Keratinocyte (primary cell): Measurements from ENCODE around the gene KCNN3. TPM values are rescaled to one million over a fixed set of nuclear protein-coding genes. Genes with fewer than 3 reads are reported as not detected.

Experiments used
- DNase-seq: peaks from one replicate; pipeline ENCODE4 v3.0.0-alpha.2; 2011; ENCODE audit warnings: low read depth, missing footprints, low spot score
- FAIRE-seq: peaks from 2 replicates; lab custom pipeline; 2011; peaks lifted over from hg19 to GRCh38; lab: Jason Lieb, UNC
- H2AFZ ChIP-seq: 2 replicates; pipeline ENCODE4 v1.6.0; 2012; ENCODE audit warnings: low read length, control low read depth, inconsistent platforms; ENCODE audit not compliant: control insufficient read depth
- H3K27ac ChIP-seq: 2 replicates; pipeline ENCODE4 v1.5.1; 2011; ENCODE audit warnings: low read length; ENCODE audit not compliant: control insufficient read depth, insufficient read depth
- H3K27me3 ChIP-seq: 3 replicates; pipeline ENCODE4 v1.6.0; 2011; ENCODE audit warnings: low read length; ENCODE audit not compliant: control insufficient read depth, insufficient read depth; ENCODE audit errors: extremely low read depth
- H3K36me3 ChIP-seq, 2 experiments: 2 replicates in 1 of 2; 3 replicates in 1 of 2; pipeline ENCODE4 v1.5.1; 2011; ENCODE audit warnings: low read length in 2 of 2, mild to moderate bottlenecking in 1 of 2; ENCODE audit not compliant: control insufficient read depth in 2 of 2, insufficient read depth in 2 of 2; ENCODE audit errors: extremely low read depth in 1 of 2
- H3K4me1 ChIP-seq: 3 replicates; pipeline ENCODE4 v1.5.1; 2011; ENCODE audit warnings: low read length; ENCODE audit not compliant: control insufficient read depth, insufficient read depth; ENCODE audit errors: extremely low read depth
- H3K4me2 ChIP-seq: 3 replicates; pipeline ENCODE4 v1.6.0; 2011; ENCODE audit warnings: low read depth, low read length; ENCODE audit not compliant: control insufficient read depth, insufficient read depth; ENCODE audit errors: extremely low read depth
- H3K4me3 ChIP-seq, 3 experiments: fragments of 200-600 bp in 1 of 3; sonication (generic) in 1 of 3; 2 replicates in 2 of 3; 3 replicates in 1 of 3; pipeline ENCODE4 v1.5.1; 2011 to 2016; ENCODE audit warnings: low read length in 3 of 3, mild to moderate bottlenecking in 3 of 3, control low read depth in 2 of 3, inconsistent platforms in 1 of 3, low read depth in 1 of 3, mixed read lengths in 1 of 3, mixed run types in 1 of 3, moderate library complexity in 1 of 3; ENCODE audit not compliant: control insufficient read depth in 2 of 3, insufficient read depth in 2 of 3; ENCODE audit errors: extremely low read depth in 1 of 3
- H3K79me2 ChIP-seq: 2 replicates; pipeline ENCODE4 v1.6.0; 2012; ENCODE audit warnings: low read length; ENCODE audit not compliant: control insufficient read depth, insufficient read depth
- H3K9ac ChIP-seq: 3 replicates; pipeline ENCODE4 v1.6.0; 2011; ENCODE audit warnings: low read length; ENCODE audit not compliant: control insufficient read depth, insufficient read depth; ENCODE audit errors: extremely low read depth
- H3K9me1 ChIP-seq: 3 replicates; pipeline ENCODE4 v1.6.0; 2011; ENCODE audit warnings: low read length; ENCODE audit not compliant: control insufficient read depth, insufficient read depth; ENCODE audit errors: extremely low read depth
- H3K9me3 ChIP-seq: 2 replicates; pipeline ENCODE4 v1.5.1; 2012; ENCODE audit warnings: low read depth, low read length; ENCODE audit not compliant: control insufficient read depth
- H4K20me1 ChIP-seq: 3 replicates; pipeline ENCODE4 v1.6.0; 2011; ENCODE audit warnings: low read length; ENCODE audit not compliant: control insufficient read depth, insufficient read depth; ENCODE audit errors: extremely low read depth
- CTCF ChIP-seq, 3 experiments: IDR thresholded peaks in 1 of 3; conservative IDR thresholded peaks in 1 of 3; optimal IDR thresholded peaks in 1 of 3; 2 replicates in 2 of 3; 3 replicates in 1 of 3; pipeline versions ENCODE3 to v1.5.1; 2011; ENCODE audit warnings: low read length in 3 of 3, mild to moderate bottlenecking in 3 of 3, moderate library complexity in 2 of 3, control low read depth in 1 of 3, inconsistent platforms in 1 of 3; ENCODE audit not compliant: insufficient read depth in 2 of 3; ENCODE audit errors: extremely low read depth in 1 of 3
- EZH2 ChIP-seq: IDR thresholded peaks from one replicate; pipeline ENCODE4 v1.6.1; 2012; ENCODE audit warnings: inconsistent platforms, mild to moderate bottlenecking, low read length, moderate library complexity
- dilution Hi-C: fragments of 300-500 bp; cut with MboI; formaldehyde crosslinking; loops from one replicate; pipeline ENCODE4 v1.7.0; 2020; ENCODE audit warnings: low sequenced_read_pairs; ENCODE audit not compliant: extremely low pct_ligation_motif_present
- polyA plus RNA-seq, 5 experiments: library from polyadenylated mRNA; depleted of rRNA in 3 of 5; stranded (reverse) in 3 of 5; stranded (forward) in 1 of 5; unstranded in 1 of 5; fragments of >200 nt; gene quantifications; 1 replicate in 1 of 5; 2 replicates in 3 of 5; 3 replicates in 1 of 5; pipeline versions ENCODE4 v1.2.1 to v1.2.3, GENCODE V29; 2011 to 2012; ENCODE audit warnings: missing spikeins in 2 of 5, low read depth in 1 of 5, low replicate concordance in 1 of 5

KCNN3 gene
- polyA plus RNA-seq, 1 donor (not counting 4 experiments of a cell fraction or from before 2014, with no cell fraction given) = 0.05 TPM

- no peak for FAIRE-seq
- H3K9me3 ChIP-seq = no peaks in the 10 kb centered on the region
- no peak overlapping the region for H3K4me3 ChIP-seq
- H4K20me1 ChIP-seq = no peaks in the 10 kb centered on the region
- no peak overlapping the region for H3K4me2 ChIP-seq
- no peaks in the 10 kb centered on the region for H3K9me1 ChIP-seq
- peaks cover 12% of the 10 kb centered on the region for H3K27me3 ChIP-seq
- no peak for DNase-seq
- H3K27ac ChIP-seq = no peak overlapping the region
- no peak for TF ChIP-seq EZH2
- no peak for TF ChIP-seq CTCF (optimal IDR thresholded peaks at IDR 0.05 in 1 of 3, IDR thresholded peaks at IDR 0.05 in 1 of 3, conservative IDR thresholded peaks at IDR 0.05 in 1 of 3; ENCODE audit: extremely low read depth in 1 of 3, insufficient read depth in 2 of 3, low read length in 3 of 3)
- H3K36me3 ChIP-seq = no peaks in the 10 kb centered on the region
- no peak overlapping the region for H2AFZ ChIP-seq
- no peak overlapping the region for H3K9ac ChIP-seq
- H3K79me2 ChIP-seq = no peaks in the 10 kb centered on the region
- no peaks in the 10 kb centered on the region for H3K4me1 ChIP-seq
- dilution Hi-C loops = no loop called here
Observed at GRCh38 chr1:154657556-154657955, 212.5 kb downstream of the KCNN3 start.

GRCh38 chr1:154652893-154653292 lies 217.2 kb downstream of the KCNN3 start:
- no peak overlapping the region for H3K27ac ChIP-seq
- no peak for DNase-seq
- H3K9me1 ChIP-seq = no peaks in the 10 kb centered on the region
- H3K4me1 ChIP-seq = no peaks in the 10 kb centered on the region
- dilution Hi-C loops = no loop called here
- H3K36me3 ChIP-seq = no peaks in the 10 kb centered on the region
- TF ChIP-seq CTCF (optimal IDR thresholded peaks at IDR 0.05 in 1 of 3, IDR thresholded peaks at IDR 0.05 in 1 of 3, conservative IDR thresholded peaks at IDR 0.05 in 1 of 3; ENCODE audit: extremely low read depth in 1 of 3, insufficient read depth in 2 of 3, low read length in 3 of 3) (no peak), EZH2 (no peak)
- H3K9ac ChIP-seq = no peak overlapping the region
- H2AFZ ChIP-seq = no peak overlapping the region
- FAIRE-seq = no peak
- no peaks in the 10 kb centered on the region for H4K20me1 ChIP-seq
- no peaks in the 10 kb centered on the region for H3K9me3 ChIP-seq
- peaks cover 12% of the 10 kb centered on the region for H3K27me3 ChIP-seq
- no peak overlapping the region for H3K4me2 ChIP-seq
- no peaks in the 10 kb centered on the region for H3K79me2 ChIP-seq
- H3K4me3 ChIP-seq = no peak overlapping the region

Other genes starting within 250 kb of the KCNN3 start
- gene PMVK, start 66.4 kb upstream of the KCNN3 start, polyA plus RNA-seq = 25.1 to 28.5 TPM (median 27.4 TPM) in 3 replicates
- 15.1 to 29.9 TPM (median 15.6 TPM) in 3 replicates for gene PBXIP1, start 85.8 kb upstream of the KCNN3 start, polyA plus RNA-seq
- 15.1 to 22.3 TPM (median 15.9 TPM) in 3 replicates for gene PYGO2, start 91.5 kb upstream of the KCNN3 start, polyA plus RNA-seq
- gene SHC1, start 100.5 kb upstream of the KCNN3 start, polyA plus RNA-seq = 245 to 385 TPM (median 272 TPM) in 3 replicates
- 133 to 300 TPM (median 217 TPM) in 3 replicates for gene CKS1B, start 104.4 kb upstream of the KCNN3 start, polyA plus RNA-seq
- gene FLAD1, start 113.1 kb upstream of the KCNN3 start, polyA plus RNA-seq = 44.7 to 101 TPM (median 51.4 TPM) in 3 replicates
- gene LENEP, start 123.3 kb upstream of the KCNN3 start, polyA plus RNA-seq = not detected in 3 replicates
- gene ZBTB7B, start 132.5 kb upstream of the KCNN3 start, polyA plus RNA-seq = 15.3 to 51.8 TPM (median 20.9 TPM) in 3 replicates
- gene DCST2, start 163.5 kb upstream of the KCNN3 start, polyA plus RNA-seq = 0.11 to 0.46 TPM (median 0.14 TPM) in 3 replicates
- 0.05 TPM in 1 of 3 replicates, not detected in the others for gene DCST1, start 163.5 kb upstream of the KCNN3 start, polyA plus RNA-seq
- gene ADAM15, start 181.0 kb upstream of the KCNN3 start, polyA plus RNA-seq = 130 to 280 TPM (median 131 TPM) in 3 replicates
- gene EFNA4, start 193.5 kb upstream of the KCNN3 start, polyA plus RNA-seq = 7.6 to 11.0 TPM (median 9.9 TPM) in 3 replicates
- 3.3 to 9.0 TPM (median 4.4 TPM) in 3 replicates for gene EFNA3, start 208.6 kb upstream of the KCNN3 start, polyA plus RNA-seq